OCI-LY1 (cell line): ENCODE results near the gene HTR4.

ENCODE experiments used
- H2AFZ ChIP-seq: fragments of 200-600 bp; sonication (generic), shearing (Covaris generic); 2 replicates; pipeline ENCODE4 v1.6.0; 2014; ENCODE audit warnings: antibody characterized with exemption, mild to moderate bottlenecking, low read length
- H3F3A ChIP-seq: fragments of 200-600 bp; sonication (generic), shearing (Covaris generic); 2 replicates; pipeline ENCODE4 v1.6.0; 2014; ENCODE audit warnings: mild to moderate bottlenecking, antibody characterized with exemption, low read length, moderate library complexity; ENCODE audit not compliant: insufficient read depth
- H3K27ac ChIP-seq: fragments of 200-600 bp; sonication (generic); 2 replicates; pipeline ENCODE4 v1.5.1; 2014; ENCODE audit warnings: low read length, mixed run types, mild to moderate bottlenecking, low read depth; ENCODE audit not compliant: poor library complexity, severe bottlenecking
- H3K27me3 ChIP-seq: fragments of 200-600 bp; sonication (generic); 2 replicates; pipeline ENCODE4 v1.6.0; 2014; ENCODE audit warnings: antibody characterized with exemption, mild to moderate bottlenecking, low read length, moderate library complexity; ENCODE audit not compliant: insufficient read depth
- H3K36me3 ChIP-seq: fragments of 200-600 bp; sonication (generic); 2 replicates; pipeline ENCODE4 v1.6.1; 2014; ENCODE audit warnings: mild to moderate bottlenecking, antibody characterized with exemption, low read length, moderate library complexity, mixed read lengths; ENCODE audit not compliant: insufficient read depth
- H3K4me1 ChIP-seq: fragments of 200-600 bp; sonication (generic); 2 replicates; pipeline ENCODE4 v1.5.1; 2014; ENCODE audit warnings: mild to moderate bottlenecking, low read length, moderate library complexity; ENCODE audit not compliant: insufficient read depth, severe bottlenecking
- H3K4me2 ChIP-seq: fragments of 200-600 bp; sonication (generic), shearing (Covaris generic); 2 replicates; pipeline ENCODE4 v1.6.1; 2014; ENCODE audit warnings: low read length
- H3K4me3 ChIP-seq: fragments of 200-600 bp; sonication (generic); 2 replicates; pipeline ENCODE4 v1.5.1; 2014; ENCODE audit warnings: low read length, low read depth, mild to moderate bottlenecking, mixed read lengths; ENCODE audit not compliant: poor library complexity, severe bottlenecking
- H3K79me2 ChIP-seq: fragments of 200-600 bp; shearing (Covaris generic); 2 replicates; pipeline ENCODE4 v1.6.1; 2016; ENCODE audit warnings: mixed run types, low read length, mixed read lengths; ENCODE audit not compliant: insufficient read depth
- H3K9ac ChIP-seq: fragments of 200-600 bp; sonication (generic), shearing (Covaris generic); 2 replicates; pipeline ENCODE4 v1.6.1; 2014; ENCODE audit warnings: mild to moderate bottlenecking, low read length, mixed read lengths
- H3K9me2 ChIP-seq: fragments of 200-600 bp; sonication (generic), shearing (Covaris generic); 2 replicates; pipeline ENCODE4 v1.6.1; 2014; ENCODE audit warnings: low read depth, mild to moderate bottlenecking, low read length, mixed read lengths
- H3K9me3 ChIP-seq: fragments of 200-600 bp; shearing (Covaris generic); 2 replicates; pipeline ENCODE4 v1.6.1; 2014; ENCODE audit warnings: low read length, mixed read lengths
- H4K20me1 ChIP-seq: fragments of 200-600 bp; sonication (generic), shearing (Covaris generic); 2 replicates; pipeline ENCODE4 v1.6.0; 2016; ENCODE audit warnings: mild to moderate bottlenecking, low read length; ENCODE audit not compliant: insufficient read depth
- EZH2 ChIP-seq: fragments of 200-600 bp; sonication (generic), shearing (Covaris generic); IDR thresholded peaks from 2 replicates; pipeline ENCODE4 v1.8.0; 2017; ENCODE audit warnings: borderline replicate concordance, mixed run types, mild to moderate bottlenecking, antibody characterized with exemption, low read length, moderate library complexity, mixed read lengths
- TF ChIP-seq, protein P1 (sequence below): fragments of 200-600 bp; sonication (generic), shearing (Covaris generic); IDR thresholded peaks from 2 replicates; pipeline ENCODE4 v1.5.1; 2017; ENCODE audit warnings: mild to moderate bottlenecking, antibody characterized with exemption, low read length, moderate library complexity, mixed read lengths

Gene HTR4, protein sequence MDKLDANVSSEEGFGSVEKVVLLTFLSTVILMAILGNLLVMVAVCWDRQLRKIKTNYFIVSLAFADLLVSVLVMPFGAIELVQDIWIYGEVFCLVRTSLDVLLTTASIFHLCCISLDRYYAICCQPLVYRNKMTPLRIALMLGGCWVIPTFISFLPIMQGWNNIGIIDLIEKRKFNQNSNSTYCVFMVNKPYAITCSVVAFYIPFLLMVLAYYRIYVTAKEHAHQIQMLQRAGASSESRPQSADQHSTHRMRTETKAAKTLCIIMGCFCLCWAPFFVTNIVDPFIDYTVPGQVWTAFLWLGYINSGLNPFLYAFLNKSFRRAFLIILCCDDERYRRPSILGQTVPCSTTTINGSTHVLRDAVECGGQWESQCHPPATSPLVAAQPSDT

DNA sequence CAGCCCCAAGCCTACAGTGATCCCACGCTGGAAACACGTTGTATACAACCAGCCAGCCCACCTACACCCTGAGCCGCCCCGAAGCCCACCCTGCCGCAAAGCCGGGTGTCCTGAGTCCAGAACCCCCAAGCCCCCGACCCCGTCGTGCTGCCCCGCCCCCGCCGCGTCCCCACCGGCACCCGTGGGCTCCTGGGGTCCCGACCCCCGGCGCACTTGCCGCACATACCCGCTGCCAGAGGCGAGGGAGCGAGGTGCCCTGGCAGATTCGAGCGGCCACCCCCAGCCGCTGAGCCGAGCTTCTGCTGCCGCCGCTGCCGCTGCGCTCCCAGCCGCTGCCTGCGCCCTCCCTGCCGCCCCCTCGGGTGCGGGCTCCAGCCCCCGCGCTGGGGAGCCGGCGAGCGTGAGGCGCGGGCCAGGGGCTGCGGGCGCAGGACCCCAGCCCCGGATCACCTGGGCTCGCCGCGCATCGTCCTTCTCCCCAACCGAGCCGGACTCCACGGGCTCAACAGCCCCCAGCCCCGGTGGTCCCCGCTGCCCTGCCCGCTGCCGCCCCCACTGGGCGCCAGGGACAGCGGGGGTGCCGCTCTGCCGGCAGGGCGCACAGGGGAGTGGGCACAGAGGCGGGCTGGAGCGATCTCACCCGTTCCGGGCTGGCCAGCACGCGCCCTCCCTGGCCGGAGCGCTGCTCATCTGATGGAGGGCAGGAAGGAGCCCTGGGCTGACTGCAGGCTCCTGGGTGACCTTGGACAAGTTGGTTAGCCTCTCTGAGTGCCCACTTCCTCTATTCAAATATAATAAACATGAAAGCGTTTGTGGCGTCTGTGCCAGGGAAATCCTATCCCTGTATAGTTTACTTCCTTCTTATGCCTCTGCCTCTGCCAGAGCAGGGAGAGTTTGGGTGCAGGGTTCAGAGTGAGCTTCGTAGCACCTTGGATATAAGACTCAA, at the start of gene HTR4:
TSS of gene HTR4 (minus strand) at position 692 of the 946 bp plus-strand sequence. CDS start 17,513 bp downstream, outside the sequence.
- H3K4me1 ChIP-seq = no peaks in the 10 kb centered on the region
- no peak within 1 kb of the TSS for H2AFZ ChIP-seq

DNA sequence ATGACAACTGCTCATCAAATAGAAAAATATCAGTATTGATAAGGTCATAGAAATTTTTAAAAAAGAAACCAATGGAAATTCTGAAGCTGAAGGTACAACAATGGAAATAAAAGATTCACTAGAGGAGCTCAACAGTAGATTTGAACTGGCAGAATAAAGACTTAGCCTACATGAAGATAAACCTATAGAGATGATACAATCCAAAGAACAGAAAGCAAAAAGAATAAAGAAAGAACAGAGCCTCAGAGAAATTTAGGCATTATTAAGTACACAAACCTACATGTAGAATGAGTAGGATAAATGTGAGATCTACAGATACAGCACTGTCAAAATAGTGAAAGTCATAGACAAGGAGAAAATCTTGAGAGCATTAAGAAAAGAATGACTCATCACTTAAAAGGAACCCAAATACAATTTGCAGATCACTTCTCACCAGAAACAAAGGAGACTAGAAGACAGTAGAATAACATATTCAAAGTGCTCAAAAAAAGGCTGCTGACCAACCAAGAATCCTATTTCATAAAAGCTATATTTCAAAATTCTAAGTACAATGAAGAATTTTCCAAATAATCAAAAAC, 47.8 kb upstream of the HTR4 start:
- Histone ChIP-seq H3K9me2 (no peaks in the 10 kb centered on the region), H3F3A (no peaks in the 10 kb centered on the region), H3K27ac (no peak overlapping the region), H3K79me2 (no peaks in the 10 kb centered on the region), H3K9me3 (no peaks in the 10 kb centered on the region), H4K20me1 (no peaks in the 10 kb centered on the region), H3K4me2 (no peak overlapping the region), H3K36me3 (no peaks in the 10 kb centered on the region), H3K27me3 (no peaks in the 10 kb centered on the region), H2AFZ (no peak overlapping the region), H3K4me3 (no peak overlapping the region), H3K4me1 (no peaks in the 10 kb centered on the region), H3K9ac (no peak overlapping the region)
- TF ChIP-seq, protein P1, sequence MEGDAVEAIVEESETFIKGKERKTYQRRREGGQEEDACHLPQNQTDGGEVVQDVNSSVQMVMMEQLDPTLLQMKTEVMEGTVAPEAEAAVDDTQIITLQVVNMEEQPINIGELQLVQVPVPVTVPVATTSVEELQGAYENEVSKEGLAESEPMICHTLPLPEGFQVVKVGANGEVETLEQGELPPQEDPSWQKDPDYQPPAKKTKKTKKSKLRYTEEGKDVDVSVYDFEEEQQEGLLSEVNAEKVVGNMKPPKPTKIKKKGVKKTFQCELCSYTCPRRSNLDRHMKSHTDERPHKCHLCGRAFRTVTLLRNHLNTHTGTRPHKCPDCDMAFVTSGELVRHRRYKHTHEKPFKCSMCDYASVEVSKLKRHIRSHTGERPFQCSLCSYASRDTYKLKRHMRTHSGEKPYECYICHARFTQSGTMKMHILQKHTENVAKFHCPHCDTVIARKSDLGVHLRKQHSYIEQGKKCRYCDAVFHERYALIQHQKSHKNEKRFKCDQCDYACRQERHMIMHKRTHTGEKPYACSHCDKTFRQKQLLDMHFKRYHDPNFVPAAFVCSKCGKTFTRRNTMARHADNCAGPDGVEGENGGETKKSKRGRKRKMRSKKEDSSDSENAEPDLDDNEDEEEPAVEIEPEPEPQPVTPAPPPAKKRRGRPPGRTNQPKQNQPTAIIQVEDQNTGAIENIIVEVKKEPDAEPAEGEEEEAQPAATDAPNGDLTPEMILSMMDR = no peak
- TF ChIP-seq EZH2 = no peak

More for the DNA sequence above, at the start of gene HTR4:
- no peaks in the 10 kb centered on the region for H3K9me2 ChIP-seq
- no peaks in the 10 kb centered on the region for H3K9me3 ChIP-seq
- H3K9ac ChIP-seq = no peak within 1 kb of the TSS
- no peaks in the 10 kb centered on the region for H4K20me1 ChIP-seq
- H3K4me3 ChIP-seq = no peak within 1 kb of the TSS
- no peaks in the 10 kb centered on the region for H3F3A ChIP-seq
- H3K4me2 ChIP-seq = no peak within 1 kb of the TSS
- no peaks in the 10 kb centered on the region for H3K36me3 ChIP-seq
- H3K27ac ChIP-seq = no peak within 1 kb of the TSS
- no peaks in the 10 kb centered on the region for H3K27me3 ChIP-seq
- TF ChIP-seq, protein P1 = no peak
- no peak for TF ChIP-seq EZH2
- no peaks in the 10 kb centered on the region for H3K79me2 ChIP-seq

DNA sequence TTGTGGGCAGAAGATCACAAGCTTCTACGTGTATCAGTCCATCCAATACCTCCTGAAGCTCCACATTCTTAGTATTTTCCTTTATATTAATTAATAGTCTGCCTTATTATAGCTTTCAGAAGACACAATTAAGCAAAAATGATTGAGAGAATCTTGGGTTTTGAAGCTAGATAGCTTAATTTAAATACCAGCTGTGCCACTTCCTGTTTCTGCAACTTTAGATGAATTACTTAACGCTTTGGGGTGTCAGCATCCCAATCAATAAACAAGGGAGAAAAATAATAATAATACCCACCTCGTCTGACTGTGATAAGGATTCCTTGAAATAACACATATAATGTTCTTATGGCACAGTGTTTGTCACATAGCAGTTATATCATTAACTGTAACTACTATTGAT, 44.7 kb upstream of the HTR4 start:
- H3F3A ChIP-seq = no peaks in the 10 kb centered on the region
- no peaks in the 10 kb centered on the region for H3K27me3 ChIP-seq
- no peak overlapping the region for H3K4me2 ChIP-seq
- H3K36me3 ChIP-seq = no peaks in the 10 kb centered on the region
- no peaks in the 10 kb centered on the region for H3K79me2 ChIP-seq
- no peaks in the 10 kb centered on the region for H4K20me1 ChIP-seq
- no peaks in the 10 kb centered on the region for H3K9me2 ChIP-seq
- no peak overlapping the region for H2AFZ ChIP-seq
- no peak overlapping the region for H3K9ac ChIP-seq
- H3K4me1 ChIP-seq = no peaks in the 10 kb centered on the region
- H3K4me3 ChIP-seq = no peak overlapping the region
- no peak for TF ChIP-seq EZH2
- H3K27ac ChIP-seq = no peak overlapping the region
- H3K9me3 ChIP-seq = no peaks in the 10 kb centered on the region
